ENCODE measurements around the gene IRF7. TPM values are rescaled to one million over a fixed set of nuclear protein-coding genes. Genes with fewer than 3 reads are reported as not detected.

IRF7 gene
- polyA plus RNA-seq, 1 of the 3 experiments (the other 2 are of a cell fraction): 6.3 TPM

DNA sequence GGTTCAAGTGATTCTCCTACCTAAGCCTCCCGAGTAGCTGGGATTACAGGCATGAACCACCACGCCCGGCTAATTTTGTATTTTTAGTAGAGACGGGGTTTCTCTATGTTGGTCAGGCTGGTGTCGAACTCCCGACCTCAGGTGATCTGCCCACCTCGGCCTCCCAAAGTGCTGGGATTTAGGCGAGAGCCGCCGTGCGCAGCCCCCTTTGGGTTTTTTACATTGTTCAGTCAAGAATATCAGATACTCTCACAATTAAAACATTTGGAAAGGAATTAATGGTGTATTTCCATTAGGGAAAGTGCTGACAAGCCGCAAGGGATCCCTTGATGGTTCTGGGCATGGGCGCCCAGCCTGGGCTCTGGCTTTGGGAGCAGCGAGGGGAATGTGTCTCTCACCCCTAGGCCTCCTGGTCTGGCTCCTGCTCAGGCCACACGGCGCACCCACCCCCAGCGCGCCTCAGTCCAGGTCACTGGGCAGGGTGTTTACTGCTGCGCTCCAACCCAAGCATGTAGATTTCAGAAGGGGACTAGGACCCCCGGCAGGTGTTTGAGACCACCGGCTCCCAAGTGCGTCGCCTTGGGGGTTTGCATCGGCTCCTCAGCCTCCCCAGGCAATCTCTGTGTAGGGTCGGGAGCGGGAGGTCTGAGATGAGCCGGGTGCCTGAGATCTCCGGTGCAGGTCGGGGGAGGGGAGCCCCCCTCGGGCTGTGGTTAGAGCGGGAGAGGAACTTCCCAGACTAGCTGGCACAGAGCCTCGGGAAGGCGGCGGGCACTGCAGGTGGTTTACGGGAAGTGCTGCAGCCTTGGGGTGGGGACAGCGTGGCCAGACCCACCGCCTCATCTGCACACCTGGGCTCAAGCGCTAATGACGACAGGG is 809 bp upstream of the IRF7 start (continued):
- TF ChIP-seq SMC3 (IDR thresholded peaks at IDR 0.05; ENCODE audit: low read depth, low read length): no peak

DNA sequence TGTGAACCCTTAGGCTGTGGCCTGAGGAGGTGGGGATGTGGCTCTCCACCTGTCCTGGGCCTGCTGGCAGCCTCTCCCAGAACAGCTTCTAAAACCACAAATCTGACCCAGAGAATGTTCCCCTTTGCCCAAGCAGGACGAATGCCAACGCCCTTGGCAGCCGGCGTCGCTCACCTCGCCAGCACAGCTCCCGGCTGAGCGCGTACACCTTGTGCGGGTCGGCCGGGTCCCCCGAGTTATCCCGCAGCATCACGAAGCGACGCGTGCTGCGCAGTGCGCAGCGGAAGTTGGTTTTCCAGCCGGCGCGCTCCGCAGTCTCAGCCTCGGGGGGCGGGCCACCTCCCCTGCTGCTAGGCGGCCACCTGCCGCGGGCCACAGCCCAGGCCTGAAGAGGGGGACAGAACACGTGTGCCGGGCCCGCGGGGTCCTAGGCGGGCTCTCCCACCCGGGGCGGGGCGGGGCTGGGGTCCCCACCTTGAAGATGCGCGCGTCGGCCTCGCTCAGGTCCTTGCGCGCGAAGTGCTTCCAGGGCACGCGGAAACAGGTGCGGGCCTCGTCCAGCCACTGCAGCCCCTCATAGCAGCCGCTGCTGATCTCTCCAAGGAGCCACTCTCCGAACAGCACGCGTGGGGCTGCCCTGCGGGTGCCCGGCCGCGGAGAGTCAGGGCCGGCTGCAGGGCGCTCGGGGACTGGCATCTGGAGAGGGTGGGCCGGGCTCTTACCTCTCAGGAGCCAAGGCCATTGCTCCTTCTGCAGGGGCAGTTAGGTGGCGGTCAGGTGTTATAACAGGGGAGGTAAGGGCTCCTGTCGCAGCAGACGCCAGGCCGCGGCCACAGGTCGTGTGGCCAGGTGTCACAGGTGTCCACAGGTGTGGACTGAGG is 887 bp downstream of the IRF7 start:
- no peak overlapping the region for H2AFZ ChIP-seq (ENCODE audit: low read depth)

More for the DNA sequence above, 887 bp downstream of the IRF7 start:
- ChIA-PET POLR2A (interaction anchor here (0.7 kb wide), 1 partner anchor 8 kb away, joined by 3 read pairs; no protein-coding TSS in a partner anchor), CTCF (interaction anchor here (1.9 kb wide), 1 partner anchor 96 kb away, joined by 5 read pairs; no protein-coding TSS in a partner anchor)
- no peaks in the 10 kb centered on the region for H3K9me3 ChIP-seq
- H3K9me2 ChIP-seq: no peaks in the 10 kb centered on the region
- no peak for DNase-seq
- H3K4me3 ChIP-seq (ENCODE audit: low read depth in 2 of 2, low read length in 1 of 2): peak overlapping the region; percentile 56 to 77
- H3K79me2 ChIP-seq (ENCODE audit: insufficient read depth): peaks cover 8% of the 10 kb centered on the region; the same call in 1 of the 2 replicates
- TF ChIP-seq RXRA (IDR thresholded peaks at IDR 0.05; ENCODE audit: borderline replicate concordance, low read depth) (no peak), TAF1 (IDR thresholded peaks at IDR 0.05; ENCODE audit: borderline replicate concordance, low read depth, low read length) (no peak), CHD2 (IDR thresholded peaks at IDR 0.05; ENCODE audit: low read length, partially characterized antibody) (no peak), GABPA (IDR thresholded peaks at IDR 0.05; ENCODE audit: low read depth) (no peak), YY1 (IDR thresholded peaks at IDR 0.05; ENCODE audit: low read depth) (no peak), GATA2 (CRISPR knock-in tag; IDR thresholded peaks at IDR 0.05) (no peak), FOXJ3 (CRISPR knock-in tag; IDR thresholded peaks at IDR 0.05) (no peak), MEF2A (IDR thresholded peaks at IDR 0.05; ENCODE audit: borderline replicate concordance, low read depth) (no peak), MXI1 (IDR thresholded peaks at IDR 0.05; ENCODE audit: low read depth, low read length) (no peak), JUND (IDR thresholded peaks at IDR 0.05) (no peak), TCF12 (IDR thresholded peaks at IDR 0.05) (no peak), SMC3 (IDR thresholded peaks at IDR 0.05; ENCODE audit: low read depth, low read length) (no peak), ELF1 (IDR thresholded peaks at IDR 0.05) (no peak)
- TF ChIP-seq, protein P1, sequence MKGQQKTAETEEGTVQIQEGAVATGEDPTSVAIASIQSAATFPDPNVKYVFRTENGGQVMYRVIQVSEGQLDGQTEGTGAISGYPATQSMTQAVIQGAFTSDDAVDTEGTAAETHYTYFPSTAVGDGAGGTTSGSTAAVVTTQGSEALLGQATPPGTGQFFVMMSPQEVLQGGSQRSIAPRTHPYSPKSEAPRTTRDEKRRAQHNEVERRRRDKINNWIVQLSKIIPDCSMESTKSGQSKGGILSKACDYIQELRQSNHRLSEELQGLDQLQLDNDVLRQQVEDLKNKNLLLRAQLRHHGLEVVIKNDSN (IDR thresholded peaks at IDR 0.05; ENCODE audit: borderline replicate concordance, low read depth): no peak
- TF ChIP-seq, protein P2, sequence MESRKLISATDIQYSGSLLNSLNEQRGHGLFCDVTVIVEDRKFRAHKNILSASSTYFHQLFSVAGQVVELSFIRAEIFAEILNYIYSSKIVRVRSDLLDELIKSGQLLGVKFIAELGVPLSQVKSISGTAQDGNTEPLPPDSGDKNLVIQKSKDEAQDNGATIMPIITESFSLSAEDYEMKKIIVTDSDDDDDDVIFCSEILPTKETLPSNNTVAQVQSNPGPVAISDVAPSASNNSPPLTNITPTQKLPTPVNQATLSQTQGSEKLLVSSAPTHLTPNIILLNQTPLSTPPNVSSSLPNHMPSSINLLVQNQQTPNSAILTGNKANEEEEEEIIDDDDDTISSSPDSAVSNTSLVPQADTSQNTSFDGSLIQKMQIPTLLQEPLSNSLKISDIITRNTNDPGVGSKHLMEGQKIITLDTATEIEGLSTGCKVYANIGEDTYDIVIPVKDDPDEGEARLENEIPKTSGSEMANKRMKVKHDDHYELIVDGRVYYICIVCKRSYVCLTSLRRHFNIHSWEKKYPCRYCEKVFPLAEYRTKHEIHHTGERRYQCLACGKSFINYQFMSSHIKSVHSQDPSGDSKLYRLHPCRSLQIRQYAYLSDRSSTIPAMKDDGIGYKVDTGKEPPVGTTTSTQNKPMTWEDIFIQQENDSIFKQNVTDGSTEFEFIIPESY (IDR thresholded peaks at IDR 0.05; ENCODE audit: borderline replicate concordance, low read depth): no peak
- peaks cover 31% of the 10 kb centered on the region for H4K20me1 ChIP-seq (ENCODE audit: insufficient read depth)
- peak overlapping the region; percentile 96 for H3K4me2 ChIP-seq
- peaks cover 13 to 38% of the 10 kb centered on the region in 2 experiments for H3K36me3 ChIP-seq (replicated peaks in 1 of 2; ENCODE audit: control insufficient read depth in 1 of 2, insufficient read depth in 2 of 2, low read length in 1 of 2)
- H3K4me1 ChIP-seq (ENCODE audit: control insufficient read depth in 1 of 2, insufficient read depth in 2 of 2, low read depth in 1 of 2, low read length in 1 of 2): peaks cover 0 to 14% of the 10 kb centered on the region in 2 experiments; a peak in 1 of 4 replicates
- peak overlapping the region; percentile 76 to 84 for H3K27ac ChIP-seq (ENCODE audit: low read depth in 2 of 2, low read length in 1 of 2)
- WGBS (ENCODE audit: low lambda C conversion rate): 75% methylated on average over 39 of the region's 68 CpGs
- no peaks in the 10 kb centered on the region for H3K27me3 ChIP-seq (ENCODE audit: insufficient read depth)
- peak overlapping the region; percentile 77 for H3K9ac ChIP-seq
- H3F3A ChIP-seq (replicated peaks; ENCODE audit: insufficient read depth): peaks cover 6% of the 10 kb centered on the region

Measured in SK-N-SH (cell line).